Trophoblast cell (in vitro differentiated cells and primary cell): ENCODE measurements around the gene APBA3.

Experiments used
- DNase-seq, 2 donors: peaks; one replicate each; pipeline ENCODE4 v3.0.0-alpha.2; 2016
- H2AFZ ChIP-seq: 2 replicates; pipeline ENCODE4 v1.6.1; 2013; ENCODE audit warnings: low read length, moderate library complexity, mild to moderate bottlenecking; ENCODE audit not compliant: insufficient read depth, poor library complexity
- H2AK5ac ChIP-seq: 2 replicates; pipeline ENCODE4 v1.6.1; 2013; ENCODE audit warnings: mild to moderate bottlenecking, low read length
- H2BK120ac ChIP-seq: 2 replicates; pipeline ENCODE4 v1.6.1; 2013; ENCODE audit warnings: low read length, mild to moderate bottlenecking, moderate library complexity; ENCODE audit not compliant: insufficient read depth, poor library complexity
- H2BK12ac ChIP-seq: 2 replicates; pipeline ENCODE4 v1.6.1; 2013; ENCODE audit warnings: mild to moderate bottlenecking, low read length, moderate library complexity
- H2BK5ac ChIP-seq: 2 replicates; pipeline ENCODE4 v1.6.1; 2013; ENCODE audit warnings: low read length, low read depth, moderate library complexity, mild to moderate bottlenecking; ENCODE audit not compliant: poor library complexity
- H3K14ac ChIP-seq: 2 replicates; pipeline ENCODE4 v1.6.1; 2013; ENCODE audit warnings: mild to moderate bottlenecking, low read length
- H3K18ac ChIP-seq: 2 replicates; pipeline ENCODE4 v1.6.1; 2013; ENCODE audit warnings: mild to moderate bottlenecking, low read length
- H3K23ac ChIP-seq: 2 replicates; pipeline ENCODE4 v1.6.1; 2013; ENCODE audit warnings: low read length
- H3K27ac ChIP-seq: 2 replicates; pipeline ENCODE4 v1.5.1; 2013; ENCODE audit warnings: low read depth, mild to moderate bottlenecking, inconsistent platforms, low read length, moderate library complexity
- H3K27me3 ChIP-seq: 2 replicates; pipeline ENCODE4 v1.6.1; 2013; ENCODE audit warnings: inconsistent platforms, mild to moderate bottlenecking, low read length, moderate library complexity; ENCODE audit not compliant: insufficient read depth
- H3K36me3 ChIP-seq, 2 experiments: 1 replicate in 1 of 2; 2 replicates in 1 of 2; pipeline ENCODE4 v1.6.1; 2013; ENCODE audit warnings: low read length in 2 of 2, mild to moderate bottlenecking in 2 of 2, moderate library complexity in 1 of 2; ENCODE audit not compliant: insufficient read depth in 2 of 2, control insufficient read depth in 1 of 2
- H3K4ac ChIP-seq: 2 replicates; pipeline ENCODE4 v1.6.1; 2013; ENCODE audit warnings: low read depth, mild to moderate bottlenecking, low read length, moderate library complexity
- H3K4me1 ChIP-seq, 2 experiments: 1 replicate in 1 of 2; 2 replicates in 1 of 2; pipeline ENCODE4 v1.6.1; 2013; ENCODE audit warnings: low read length in 2 of 2, mild to moderate bottlenecking in 2 of 2, moderate library complexity in 1 of 2; ENCODE audit not compliant: insufficient read depth in 2 of 2, control insufficient read depth in 1 of 2
- H3K4me2 ChIP-seq: 2 replicates; pipeline ENCODE4 v1.6.1; 2013; ENCODE audit warnings: inconsistent platforms, mild to moderate bottlenecking, low read length, moderate library complexity
- H3K4me3 ChIP-seq: 2 replicates; pipeline ENCODE4 v1.5.1; 2013; ENCODE audit warnings: mild to moderate bottlenecking, low read depth, low read length, inconsistent platforms
- H3K79me1 ChIP-seq: one replicate; pipeline ENCODE4 v1.6.1; 2013; ENCODE audit warnings: low read length
- H3K79me2 ChIP-seq: 2 replicates; pipeline ENCODE4 v1.6.1; 2013; ENCODE audit warnings: low read length, mild to moderate bottlenecking; ENCODE audit not compliant: control insufficient read depth, insufficient read depth, poor library complexity
- H3K9ac ChIP-seq: 2 replicates; pipeline ENCODE4 v1.6.1; 2013; ENCODE audit warnings: mild to moderate bottlenecking, low read length
- H3K9me3 ChIP-seq: 2 replicates; pipeline ENCODE4 v1.6.1; 2013; ENCODE audit warnings: low read depth, mild to moderate bottlenecking, control low read depth, inconsistent platforms, low read length; ENCODE audit not compliant: insufficient read depth
- H4K12ac ChIP-seq: 2 replicates; pipeline ENCODE4 v1.6.1; 2013; ENCODE audit warnings: low read depth, mild to moderate bottlenecking, low read length, moderate library complexity
- H4K8ac ChIP-seq: 2 replicates; pipeline ENCODE4 v1.6.1; 2013; ENCODE audit warnings: low read depth, mild to moderate bottlenecking, low read length, moderate library complexity
- H4K91ac ChIP-seq: one replicate; pipeline ENCODE4 v1.6.1; 2013; ENCODE audit warnings: low read depth, mild to moderate bottlenecking, low read length, moderate library complexity
- WGBS: extraction: QIAGEN DNeasy Blood & Tissue Kit; methylation state at CpG from one replicate; pipeline ENCODE4 v1.1.7; 2013; ENCODE audit warnings: missing lambda C conversion rate; ENCODE audit not compliant: insufficient read length, insufficient coverage; ENCODE audit errors: extremely low coverage; 5-methylcytosine and 5-hydroxymethylcytosine counted together

The APBA3 gene

DNA sequence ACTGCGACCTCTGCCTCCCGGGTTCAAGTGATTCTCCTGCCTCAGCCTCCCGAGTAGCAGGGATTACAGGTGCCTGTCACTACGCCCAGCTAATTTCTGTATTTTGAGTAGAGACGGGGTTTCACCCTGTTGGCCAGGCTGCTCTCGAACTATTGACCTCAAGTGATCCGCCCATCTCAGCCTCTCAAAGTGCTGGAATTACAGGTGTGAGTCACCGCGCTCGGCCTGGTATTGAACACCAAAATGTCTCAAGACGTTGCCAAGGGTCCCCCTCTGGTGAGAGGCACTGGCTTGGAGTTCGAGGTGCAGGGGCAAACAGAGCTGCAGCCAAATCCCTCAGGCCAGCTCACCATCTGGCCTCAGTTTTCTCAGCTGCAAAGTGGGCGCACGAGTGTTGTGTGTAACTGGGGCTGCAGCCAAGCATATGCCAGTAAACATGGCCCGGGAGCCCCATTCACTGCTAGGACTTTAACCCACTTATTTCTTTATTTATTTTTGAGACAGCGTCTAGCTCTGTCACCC, 45.3 kb downstream of the APBA3 start:
- H3K79me2 ChIP-seq: no peaks in the 10 kb centered on the region
- H3K4me2 ChIP-seq: no peak overlapping the region
- no peaks in the 10 kb centered on the region for H3K79me1 ChIP-seq
- no peak overlapping the region for H4K8ac ChIP-seq
- no peak overlapping the region for H2BK120ac ChIP-seq
- H3K23ac ChIP-seq: no peak overlapping the region
- H3K4me3 ChIP-seq: no peak overlapping the region
- H4K91ac ChIP-seq: no peak overlapping the region
- H3K18ac ChIP-seq: no peak overlapping the region
- no peak overlapping the region for H3K27ac ChIP-seq
- no peaks in the 10 kb centered on the region for H3K9me3 ChIP-seq
- no peaks in the 10 kb centered on the region for H3K36me3 ChIP-seq
- H2BK12ac ChIP-seq: no peak overlapping the region
- peaks cover 0 to 6% of the 10 kb centered on the region in 2 experiments for H3K4me1 ChIP-seq
- no peak overlapping the region for H2BK5ac ChIP-seq
- H2AFZ ChIP-seq: no peak overlapping the region
- no peak overlapping the region for H3K14ac ChIP-seq
- H3K27me3 ChIP-seq: no peaks in the 10 kb centered on the region
- H3K9ac ChIP-seq: no peak overlapping the region
- no CpG with 5 or more reads among the region's 16 CpGs for WGBS
- no peak overlapping the region for H4K12ac ChIP-seq
- H3K4ac ChIP-seq: no peak overlapping the region
- no peak overlapping the region for H2AK5ac ChIP-seq
- no peak for DNase-seq

- H3K36me3 ChIP-seq: no peaks in the 10 kb centered on the region
- no peak overlapping the region for H3K14ac ChIP-seq
- H3K9ac ChIP-seq: no peak overlapping the region
- no peak overlapping the region for H2BK5ac ChIP-seq
- H3K4ac ChIP-seq: no peak overlapping the region
- no peaks in the 10 kb centered on the region for H3K27me3 ChIP-seq
- no peak overlapping the region for H4K12ac ChIP-seq
- no CpG with 5 or more reads among the region's 23 CpGs for WGBS
- no peak overlapping the region for H4K91ac ChIP-seq
- H3K4me2 ChIP-seq: no peak overlapping the region
- H2AFZ ChIP-seq: no peak overlapping the region
- no peak for DNase-seq
- H3K4me1 ChIP-seq: no peaks in the 10 kb centered on the region
- H3K18ac ChIP-seq: no peak overlapping the region
- no peak overlapping the region for H2AK5ac ChIP-seq
- H4K8ac ChIP-seq: no peak overlapping the region
- H3K9me3 ChIP-seq: no peaks in the 10 kb centered on the region
- H2BK12ac ChIP-seq: no peak overlapping the region
- no peak overlapping the region for H2BK120ac ChIP-seq
- no peaks in the 10 kb centered on the region for H3K79me1 ChIP-seq
- H3K23ac ChIP-seq: no peak overlapping the region
- H3K79me2 ChIP-seq: no peaks in the 10 kb centered on the region
- no peak overlapping the region for H3K27ac ChIP-seq
- H3K4me3 ChIP-seq: no peak overlapping the region
These were observed 48.6 kb downstream of the APBA3 start for GRCh38 chr19:3712663-3713611.

DNA sequence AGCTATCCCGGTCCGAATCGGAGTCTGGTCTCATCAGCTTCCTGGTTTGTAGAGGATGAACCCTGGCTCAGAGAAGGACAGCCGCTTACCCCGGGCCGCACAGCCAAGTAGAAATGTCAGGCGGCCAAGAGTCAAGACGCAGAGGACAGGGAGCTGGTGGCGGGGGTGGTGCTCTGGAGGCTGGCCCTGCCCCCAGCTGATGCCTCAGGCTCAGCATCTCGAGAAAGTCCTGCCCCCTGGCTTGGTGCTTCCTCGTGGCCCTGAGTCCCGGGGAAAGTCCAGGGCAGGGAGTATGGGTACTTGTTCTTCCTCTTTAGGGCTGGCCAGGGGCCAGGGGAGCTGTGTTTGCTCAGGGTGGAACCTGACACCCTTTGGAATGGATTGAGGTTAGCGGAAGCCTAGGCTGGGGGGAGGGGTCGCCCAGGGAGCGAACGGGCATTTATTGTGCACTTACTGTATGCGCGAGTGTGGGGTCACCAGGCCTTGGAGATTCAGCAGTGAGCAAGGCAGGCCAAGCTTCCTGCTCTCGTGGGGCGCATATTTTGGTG, 51.2 kb downstream of the APBA3 start:
- Histone ChIP-seq H3K4me2 (no peak overlapping the region), H3K9me3 (peaks cover 2% of the 10 kb centered on the region), H3K36me3 (no peaks in the 10 kb centered on the region), H2BK12ac (no peak overlapping the region), H3K9ac (no peak overlapping the region), H3K23ac (no peak overlapping the region), H3K4me3 (no peak overlapping the region), H4K12ac (no peak overlapping the region), H2AFZ (no peak overlapping the region), H3K79me2 (no peaks in the 10 kb centered on the region), H3K27me3 (no peaks in the 10 kb centered on the region), H3K79me1 (no peaks in the 10 kb centered on the region), H4K91ac (no peak overlapping the region), H2BK5ac (no peak overlapping the region), H3K27ac (no peak overlapping the region), H4K8ac (no peak overlapping the region), H3K14ac (no peak overlapping the region), H2AK5ac (no peak overlapping the region), H2BK120ac (no peak overlapping the region), H3K4me1 (no peaks in the 10 kb centered on the region), H3K4ac (no peak overlapping the region), H3K18ac (no peak overlapping the region)
- no CpG with 5 or more reads among the region's 20 CpGs for WGBS
- peak; percentile 46 to 56 for DNase-seq

DNA sequence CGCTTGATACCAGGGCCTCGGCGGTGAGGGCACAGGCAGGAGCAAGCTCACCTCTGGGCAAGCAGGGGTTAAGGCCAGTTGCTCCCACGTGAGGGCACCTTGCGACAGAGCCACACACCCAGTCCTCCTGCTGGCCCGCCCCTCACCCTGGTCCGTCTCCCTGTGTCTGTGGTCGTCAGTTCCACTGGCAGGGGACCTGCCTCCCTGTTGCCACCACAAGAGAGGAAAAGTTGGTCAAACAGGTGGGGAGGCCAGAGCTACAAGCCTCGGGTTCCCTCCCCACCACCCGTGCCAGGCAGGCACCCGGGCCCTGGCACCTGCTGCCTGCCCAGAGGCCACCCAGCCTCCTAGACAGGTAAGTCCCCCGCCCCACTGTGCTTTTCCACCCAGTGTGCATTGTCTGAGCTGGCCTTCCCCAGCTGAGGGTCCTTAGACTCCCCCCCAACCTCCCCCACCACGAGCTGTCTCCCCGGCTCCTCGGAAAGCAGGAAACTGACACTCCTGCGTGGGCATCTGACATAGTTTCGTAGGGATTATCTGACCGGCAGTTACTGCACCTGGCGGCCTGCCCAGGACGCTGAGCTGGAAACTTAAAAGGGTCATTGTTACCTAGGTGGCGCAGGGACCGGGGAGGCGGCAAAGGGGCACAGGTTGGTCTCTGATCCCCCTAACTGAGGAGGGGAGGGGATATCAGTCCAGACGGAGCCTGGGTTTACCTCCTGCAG, 53.1 kb downstream of the APBA3 start, which contains the start of gene TJP3:
TJP3 (plus strand) TSS at position 178 of the 725 bp plus-strand sequence. CDS start 20,049 bp downstream, outside the sequence.
- Histone ChIP-seq H2BK120ac (no peak within 1 kb of the TSS), H3K27me3 (no peaks in the 10 kb centered on the region), H3K14ac (no peak within 1 kb of the TSS), H3K18ac (no peak within 1 kb of the TSS), H2AFZ (no peak within 1 kb of the TSS), H2AK5ac (no peak within 1 kb of the TSS), H3K27ac (no peak within 1 kb of the TSS), H3K79me2 (no peaks in the 10 kb centered on the region), H2BK12ac (no peak within 1 kb of the TSS), H4K91ac (no peak within 1 kb of the TSS), H3K4me1 (no peaks in the 10 kb centered on the region), H2BK5ac (no peak within 1 kb of the TSS), H4K8ac (no peak within 1 kb of the TSS), H3K9ac (no peak within 1 kb of the TSS), H3K4me3 (peak within 1 kb of the TSS; percentile 54), H3K4me2 (no peak within 1 kb of the TSS), H3K9me3 (peaks cover 2% of the 10 kb centered on the region), H3K4ac (no peak within 1 kb of the TSS), H3K23ac (peak within 1 kb of the TSS; percentile 52), H3K79me1 (no peaks in the 10 kb centered on the region), H4K12ac (no peak within 1 kb of the TSS), H3K36me3 (no peaks in the 10 kb centered on the region)
- WGBS: no CpG with 5 or more reads among the region's 24 CpGs
- no peak for DNase-seq
